ENCODE results near the gene NTRK2. TPM values are rescaled to one million over a fixed set of nuclear protein-coding genes. Genes with fewer than 3 reads are reported as not detected.
"Not testable (repeated sequence)": the region's sequence is repeated elsewhere in the genome, so short reads cannot be mapped to it uniquely, and the experiment has no call there.

Gene NTRK2
- total RNA-seq, 1 donor from 2014 or later: 3.8 TPM

- Histone ChIP-seq H3K4me1 (peaks cover 20% of the 10 kb centered on the region), H3K4me3 (no peak overlapping the region), H3K36me3 (no peaks in the 10 kb centered on the region), H3K9me3 (replicated peaks) (no peaks in the 10 kb centered on the region), H3K27me3 (ENCODE audit: low read depth) (no peaks in the 10 kb centered on the region), H3K27ac (replicated peaks) (peak overlapping the region; percentile 12)
- TF ChIP-seq CTCF (IDR thresholded peaks at IDR 0.05; ENCODE audit: borderline replicate concordance): no peak
- DNase-seq: no peak
- intact Hi-C loops (cut with micrococcal nuclease): no loop called here
Measured at GRCh38 chr9:84893419-84894128, 224.0 kb downstream of the NTRK2 start.

DNA sequence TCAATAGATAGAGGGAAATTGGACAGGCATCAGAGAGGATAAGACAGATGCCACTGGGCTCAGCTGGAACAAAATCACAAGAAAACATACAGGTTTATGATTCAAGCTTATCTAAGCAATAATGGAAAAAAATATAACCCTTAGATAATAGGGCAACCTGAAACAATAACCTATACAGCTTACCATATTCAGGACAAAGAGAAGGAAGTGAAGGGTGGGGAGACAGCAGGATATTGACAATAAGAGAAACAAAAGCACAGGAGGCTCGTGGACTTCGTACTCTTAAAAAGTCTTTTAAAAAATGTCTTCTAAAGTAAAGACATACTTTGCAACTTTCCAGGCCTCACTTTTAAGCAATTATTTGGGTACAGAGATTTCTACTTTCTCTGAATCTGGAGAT is 225.3 kb downstream of the NTRK2 start:
- Histone ChIP-seq H3K27me3 (ENCODE audit: low read depth) (no peaks in the 10 kb centered on the region), H3K27ac (replicated peaks) (no peak overlapping the region), H3K4me3 (no peak overlapping the region), H3K4me1 (peaks cover 22% of the 10 kb centered on the region), H3K36me3 (no peaks in the 10 kb centered on the region), H3K9me3 (replicated peaks) (no peaks in the 10 kb centered on the region)
- intact Hi-C loops (cut with micrococcal nuclease): no loop called here
- DNase-seq: no peak
- no peak for TF ChIP-seq CTCF (IDR thresholded peaks at IDR 0.05; ENCODE audit: borderline replicate concordance)

- no peak for TF ChIP-seq CTCF (IDR thresholded peaks at IDR 0.05; ENCODE audit: borderline replicate concordance)
- no peak for DNase-seq
- Histone ChIP-seq H3K4me1 (peaks cover 22% of the 10 kb centered on the region), H3K27me3 (ENCODE audit: low read depth) (no peaks in the 10 kb centered on the region), H3K9me3 (replicated peaks) (no peaks in the 10 kb centered on the region), H3K4me3 (no peak overlapping the region), H3K27ac (replicated peaks) (no peak overlapping the region), H3K36me3 (no peaks in the 10 kb centered on the region)
- intact Hi-C loops (cut with micrococcal nuclease): no loop called here
Measured at GRCh38 chr9:84897362-84898094, 228.0 kb downstream of the NTRK2 start.

DNA sequence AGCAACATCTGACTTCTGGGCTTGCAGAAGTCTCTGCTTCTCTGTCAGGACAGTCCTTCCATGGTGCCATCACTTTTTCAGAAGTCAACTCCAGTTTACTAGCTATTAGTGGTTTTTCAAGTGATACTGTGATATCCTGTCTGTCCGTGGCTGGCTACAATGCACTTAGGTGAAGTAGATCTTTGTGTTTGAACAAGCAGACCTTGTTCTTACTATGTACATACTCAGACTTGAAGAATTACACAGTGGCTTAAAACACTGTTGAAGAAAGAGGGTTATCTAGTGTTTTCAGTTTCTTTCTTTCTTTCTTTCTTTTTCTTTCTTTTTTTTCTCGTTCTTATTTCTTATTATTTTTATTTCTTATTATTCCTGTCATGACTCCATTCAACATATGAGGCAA is 228.7 kb downstream of the NTRK2 start:
- intact Hi-C loops (cut with micrococcal nuclease): no loop called here
- no peak for TF ChIP-seq CTCF (IDR thresholded peaks at IDR 0.05; ENCODE audit: borderline replicate concordance)
- Histone ChIP-seq H3K27me3 (ENCODE audit: low read depth) (no peaks in the 10 kb centered on the region), H3K4me3 (no peak overlapping the region), H3K4me1 (peaks cover 19% of the 10 kb centered on the region), H3K27ac (replicated peaks) (no peak overlapping the region), H3K36me3 (no peaks in the 10 kb centered on the region), H3K9me3 (replicated peaks) (no peaks in the 10 kb centered on the region)
- DNase-seq: no peak

DNA sequence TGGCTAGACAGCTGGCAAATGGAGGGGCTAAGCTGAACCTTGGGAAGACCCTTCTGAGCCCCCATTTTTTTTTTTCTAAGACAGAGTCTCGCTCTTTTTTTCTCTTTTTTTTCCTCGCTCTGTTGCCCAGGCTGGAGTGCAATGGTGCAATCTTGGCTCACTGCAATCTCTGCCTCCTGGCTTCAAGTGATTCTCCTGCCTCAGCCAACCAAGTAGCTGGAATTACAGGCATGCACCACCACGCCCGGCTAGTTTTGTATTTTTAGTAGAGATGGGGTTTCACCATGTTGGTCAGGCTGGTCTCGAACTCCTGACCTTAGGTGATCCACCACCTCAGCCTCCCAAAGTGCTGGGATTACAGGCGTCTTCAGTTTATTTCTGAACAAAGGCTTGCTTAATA is 229.1 kb downstream of the NTRK2 start:
- DNase-seq; H3K36me3 ChIP-seq; intact Hi-C loops (cut with micrococcal nuclease); H3K9me3 ChIP-seq (replicated peaks); H3K27ac ChIP-seq (replicated peaks); H3K4me3 ChIP-seq; H3K27me3 ChIP-seq (ENCODE audit: low read depth): not testable (repeated sequence)
- peaks cover 15% of the 10 kb centered on the region for H3K4me1 ChIP-seq

DNA sequence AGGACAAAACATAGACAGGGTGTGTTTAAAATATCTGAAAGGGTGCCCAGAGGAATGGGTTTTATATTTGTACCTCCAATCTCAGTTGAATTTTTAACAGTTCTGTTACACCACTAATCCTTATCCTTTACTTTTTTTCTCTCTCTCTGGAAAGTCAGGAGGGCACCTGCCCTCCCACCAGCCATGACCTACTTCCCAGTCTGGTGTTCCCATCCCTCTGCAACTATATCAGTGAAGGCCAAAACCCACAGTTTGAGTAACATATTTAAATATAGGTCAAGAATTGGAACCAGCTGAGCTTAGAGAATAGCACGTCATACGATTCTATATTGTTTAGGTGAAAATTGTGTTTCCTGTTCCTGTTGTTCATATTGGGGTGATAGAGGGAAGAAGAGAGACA is 229.8 kb downstream of the NTRK2 start:
- DNase-seq: no peak
- intact Hi-C loops (cut with micrococcal nuclease): no loop called here
- Histone ChIP-seq H3K4me3 (no peak overlapping the region), H3K9me3 (replicated peaks) (no peaks in the 10 kb centered on the region), H3K27ac (replicated peaks) (no peak overlapping the region), H3K36me3 (no peaks in the 10 kb centered on the region), H3K4me1 (peaks cover 8% of the 10 kb centered on the region), H3K27me3 (ENCODE audit: low read depth) (no peaks in the 10 kb centered on the region)
- TF ChIP-seq CTCF (IDR thresholded peaks at IDR 0.05; ENCODE audit: borderline replicate concordance): no peak

Data from left ventricle myocardium inferior (tissue), 1 donor.